D721Med (cell line): ENCODE data around the gene ANXA9.

Experiments
- DNase-seq: peaks from one replicate; pipeline ENCODE4 v3.0.0; 2011; ENCODE audit warnings: low spot score; ENCODE audit not compliant: insufficient read length
- FAIRE-seq: peaks from 2 replicates; lab custom pipeline; 2011; peaks lifted over from hg19 to GRCh38; lab: Jason Lieb, UNC
- TF ChIP-seq, protein P1 (sequence below): IDR thresholded peaks from 2 replicates; pipeline ENCODE4 v1.5.1; 2012; ENCODE audit warnings: mild to moderate bottlenecking, control low read depth; ENCODE audit not compliant: insufficient read depth; ENCODE audit errors: missing control alignments

Gene ANXA9

DNA sequence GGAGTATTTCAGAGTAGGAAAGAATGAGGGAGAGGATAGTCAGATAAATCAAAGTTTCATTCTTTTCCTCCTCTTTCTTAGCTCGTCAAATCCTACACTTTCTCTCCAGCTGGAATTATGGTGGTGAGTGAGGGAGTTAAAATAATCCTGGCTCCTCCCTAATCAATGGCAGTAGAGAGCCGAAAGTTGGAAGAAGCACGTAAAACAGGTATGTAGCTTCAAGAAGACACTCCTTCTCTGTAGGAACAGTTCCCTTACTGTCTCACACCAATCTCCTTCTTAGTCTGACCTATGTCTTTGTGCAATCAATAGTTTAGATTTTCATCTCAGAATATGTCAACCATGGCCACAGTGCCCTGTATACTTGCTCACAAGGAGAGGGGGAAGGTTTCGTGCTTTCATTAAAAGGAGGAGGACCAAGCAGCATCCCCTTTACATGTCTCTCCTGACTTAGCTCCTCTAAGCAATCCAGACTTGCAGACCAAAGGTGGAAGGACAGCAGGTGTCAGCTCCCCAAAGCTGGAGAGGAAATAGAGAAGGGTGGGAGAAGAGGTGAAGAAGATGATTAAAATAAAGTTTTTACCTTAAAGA, 23.7 kb downstream of the ANXA9 start:
- FAIRE-seq, result no peak
- DNase-seq, result no peak
- TF ChIP-seq, protein P1, sequence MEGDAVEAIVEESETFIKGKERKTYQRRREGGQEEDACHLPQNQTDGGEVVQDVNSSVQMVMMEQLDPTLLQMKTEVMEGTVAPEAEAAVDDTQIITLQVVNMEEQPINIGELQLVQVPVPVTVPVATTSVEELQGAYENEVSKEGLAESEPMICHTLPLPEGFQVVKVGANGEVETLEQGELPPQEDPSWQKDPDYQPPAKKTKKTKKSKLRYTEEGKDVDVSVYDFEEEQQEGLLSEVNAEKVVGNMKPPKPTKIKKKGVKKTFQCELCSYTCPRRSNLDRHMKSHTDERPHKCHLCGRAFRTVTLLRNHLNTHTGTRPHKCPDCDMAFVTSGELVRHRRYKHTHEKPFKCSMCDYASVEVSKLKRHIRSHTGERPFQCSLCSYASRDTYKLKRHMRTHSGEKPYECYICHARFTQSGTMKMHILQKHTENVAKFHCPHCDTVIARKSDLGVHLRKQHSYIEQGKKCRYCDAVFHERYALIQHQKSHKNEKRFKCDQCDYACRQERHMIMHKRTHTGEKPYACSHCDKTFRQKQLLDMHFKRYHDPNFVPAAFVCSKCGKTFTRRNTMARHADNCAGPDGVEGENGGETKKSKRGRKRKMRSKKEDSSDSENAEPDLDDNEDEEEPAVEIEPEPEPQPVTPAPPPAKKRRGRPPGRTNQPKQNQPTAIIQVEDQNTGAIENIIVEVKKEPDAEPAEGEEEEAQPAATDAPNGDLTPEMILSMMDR, result no peak

DNA sequence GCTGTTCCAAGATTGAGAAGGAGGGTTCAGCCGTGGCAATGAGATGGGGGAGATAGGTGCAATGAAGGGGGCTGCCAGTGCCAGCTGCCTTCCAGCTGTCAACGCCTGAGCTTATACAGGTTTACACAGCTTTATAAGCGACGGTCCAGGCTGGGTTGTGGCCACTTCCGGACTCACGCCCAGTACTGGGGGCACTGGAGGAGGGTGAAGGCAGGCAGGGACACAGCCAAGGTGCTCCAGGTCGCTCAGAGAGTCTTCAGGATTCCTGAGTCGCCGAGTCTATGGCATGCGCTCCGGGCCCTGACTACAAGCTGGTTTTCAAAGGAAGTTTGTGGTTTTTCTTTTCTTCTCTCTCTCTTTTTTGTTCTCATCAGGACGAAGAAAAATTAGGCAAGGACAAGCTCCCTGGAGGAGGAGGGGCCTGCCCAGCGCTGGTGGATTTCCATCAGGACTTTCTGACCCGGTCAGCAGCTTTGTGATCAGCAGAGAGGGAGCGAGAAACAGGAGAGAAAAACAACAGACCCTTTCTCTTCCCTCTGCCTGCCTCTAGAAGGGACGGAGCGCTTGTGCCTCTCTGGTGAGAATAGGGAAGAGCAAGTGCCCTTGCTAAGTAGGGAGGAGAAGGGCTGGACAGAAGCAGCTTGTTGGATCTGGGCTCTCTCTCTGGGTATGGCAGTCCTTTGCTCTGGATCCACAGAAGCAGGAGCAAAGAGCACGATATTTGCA, 24.4 kb downstream of the ANXA9 start, which contains the start of gene MINDY1:
Gene MINDY1, minus strand, starts transcription at position 576 of the 726 bp plus-strand sequence. CDS start 4,285 bp downstream, outside the sequence.
- TF ChIP-seq, protein P1, result peak; percentile 61
- FAIRE-seq (no peak), DNase-seq (peak; percentile 42)

DNA sequence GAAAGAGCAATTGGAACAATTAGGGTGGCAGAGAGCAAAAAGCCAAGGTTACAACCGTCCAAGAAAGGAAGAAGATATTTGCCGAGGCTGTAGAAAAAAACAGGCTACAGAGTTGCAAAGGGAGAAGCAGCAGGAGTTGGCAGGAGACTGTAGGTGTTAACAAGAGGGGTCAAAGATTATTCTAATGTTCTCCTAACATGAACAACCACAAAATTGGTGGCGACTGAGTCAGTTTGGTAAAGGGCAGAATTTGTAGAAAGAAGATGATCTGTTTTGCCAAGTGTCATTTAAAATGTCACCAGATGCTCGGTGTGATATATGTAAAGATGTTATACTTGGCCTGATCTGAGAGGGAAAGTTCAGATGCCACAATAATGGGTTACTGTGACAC, 25.8 kb downstream of the ANXA9 start:
- FAIRE-seq (peak; percentile 29), DNase-seq (no peak)
- TF ChIP-seq, protein P1, result no peak

DNA sequence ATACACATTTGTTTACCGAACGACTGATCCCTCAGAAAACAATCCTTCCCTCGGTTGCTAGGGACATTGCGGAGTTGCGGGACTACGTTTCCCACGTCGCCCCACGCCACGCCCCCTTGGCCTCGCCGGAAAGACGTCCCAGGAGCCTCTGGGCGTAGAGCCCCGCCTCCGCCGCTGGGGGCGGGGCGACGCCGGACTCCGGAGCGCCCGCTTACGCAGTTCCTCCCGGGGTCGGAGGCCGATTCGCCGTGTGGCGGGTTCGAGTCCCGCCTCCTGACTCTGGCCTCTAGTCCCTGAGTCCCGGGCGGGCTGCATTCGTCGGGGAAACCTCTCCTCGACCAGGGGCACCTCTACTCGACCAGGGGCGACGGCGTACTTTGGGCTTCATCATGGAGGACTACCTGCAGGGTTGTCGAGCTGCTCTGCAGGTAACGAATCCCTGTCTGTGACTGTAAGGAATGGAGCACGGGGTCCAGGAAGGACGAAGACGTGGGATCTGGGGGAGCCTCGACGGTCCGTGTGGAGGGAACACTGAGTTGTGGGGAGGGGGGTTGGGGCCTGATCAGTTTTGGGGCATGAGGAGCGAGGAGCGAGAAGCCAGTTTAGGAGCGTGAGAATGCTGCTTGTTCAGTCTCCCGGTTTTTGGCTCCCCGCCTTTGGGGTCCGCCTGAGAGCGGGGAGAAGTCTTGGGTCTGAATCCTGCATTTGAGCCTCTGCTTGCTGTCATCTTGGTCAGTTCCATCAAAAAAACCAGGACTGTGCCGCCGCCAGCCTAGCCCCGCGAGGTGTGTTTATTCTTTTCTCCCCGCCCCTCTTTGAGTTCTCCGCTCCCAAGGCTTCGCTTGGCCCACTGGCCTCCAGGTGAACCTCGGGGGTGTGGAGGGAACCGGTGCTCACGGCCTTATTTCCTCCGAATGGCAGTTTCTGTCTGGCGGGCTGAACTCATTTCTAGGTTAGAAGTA, 26.4 kb downstream of the ANXA9 start, which contains the start of gene PRUNE1:
Gene PRUNE1, plus strand, starts transcription at position 206 of the 962 bp plus-strand sequence. Its CDS starts 184 bp downstream, at position 390.
- DNase-seq (peak; percentile 100), FAIRE-seq (peak; percentile 69)
- TF ChIP-seq, protein P1, result no peak

DNA sequence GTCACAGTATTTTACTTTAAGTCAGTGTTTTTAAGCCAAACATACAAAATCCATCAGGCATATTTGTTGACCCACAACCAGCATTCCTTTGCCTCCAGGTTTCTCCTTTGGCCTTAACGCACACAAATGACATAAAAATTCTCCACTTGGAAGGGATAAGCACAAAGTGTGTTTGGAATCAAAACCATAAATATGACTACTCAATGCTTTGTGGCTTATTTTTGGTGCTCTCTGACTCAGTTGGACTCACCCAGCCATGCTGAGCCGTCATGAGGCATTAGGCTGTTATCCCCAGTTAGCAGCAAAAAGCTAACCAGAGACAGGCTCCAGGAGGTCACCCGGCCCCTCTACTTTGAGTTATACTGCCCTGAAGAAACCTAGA, 27.1 kb downstream of the ANXA9 start:
- FAIRE-seq (no peak), DNase-seq (no peak)
- TF ChIP-seq, protein P1, result no peak

DNA sequence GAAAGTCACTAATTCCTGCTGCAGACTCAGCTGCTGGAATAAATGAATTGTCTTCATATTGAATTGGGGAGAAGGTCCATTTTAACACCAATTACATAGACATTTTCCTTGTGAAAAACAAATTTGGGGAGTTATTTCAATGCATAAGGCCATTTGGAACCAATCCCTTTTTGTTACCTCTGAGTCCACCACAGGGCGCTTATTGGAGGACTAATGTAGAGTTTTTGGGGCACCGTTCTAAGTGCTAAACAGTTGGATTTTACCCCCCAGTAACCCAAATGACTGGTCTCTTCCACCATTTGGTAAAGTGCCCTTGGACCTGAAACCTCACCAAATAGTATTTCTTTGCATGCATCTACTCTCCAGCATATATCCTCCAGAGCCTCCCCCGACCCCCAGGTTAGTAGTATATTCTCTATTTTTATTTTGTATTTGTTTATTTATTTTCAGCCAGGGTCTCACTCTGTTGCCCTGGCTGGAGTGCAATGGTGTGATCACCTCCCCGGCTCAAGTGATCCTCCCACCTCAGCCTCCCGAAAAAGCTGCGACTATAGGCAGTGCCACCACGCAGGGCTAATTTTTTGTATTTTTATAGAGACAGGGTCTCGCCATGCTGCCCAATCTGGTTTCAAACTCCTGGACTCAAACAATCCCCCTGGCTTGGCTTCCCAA, 27.7 kb downstream of the ANXA9 start:
- DNase-seq (no peak), FAIRE-seq (no peak)
- TF ChIP-seq, protein P1, result no peak
